Endothelial cell of umbilical vein (primary cell): ENCODE results near the gene CCT5. TPM values are rescaled to one million over a fixed set of nuclear protein-coding genes. Genes with fewer than 3 reads are reported as not detected.

Source experiments
- BruUV-seq: library from RNA; stranded (reverse); fragments of 400-500 nt; replicated peaks from 2 replicates; lab custom pipeline; 2021; lab: Mats Ljungman, UMichigan
- CTCF ChIA-PET: fragments of 300-600, 350-600 bp; sonication (Branson Sonifier 250); formaldehyde crosslinking; loops from one replicate; lab custom pipeline; 2021; ENCODE audit warnings: antibody characterized with exemption, inconsistent platforms; lab: Charles Lee
- POLR2A ChIA-PET: fragments of 300-600, 350-600 bp; sonication (Branson Sonifier 250); formaldehyde crosslinking; loops from one replicate; lab custom pipeline; 2021; ENCODE audit warnings: antibody characterized with exemption, inconsistent platforms; lab: Charles Lee
- DNase-seq: peaks from one replicate; pipeline ENCODE4 v3.0.0-alpha.2; 2011; ENCODE audit warnings: low read depth, low spot score
- FAIRE-seq: peaks from 2 replicates; lab custom pipeline; 2011; peaks lifted over from hg19 to GRCh38; lab: Jason Lieb, UNC
- H2AFZ ChIP-seq: 2 replicates; pipeline ENCODE4 v1.6.0; 2012; ENCODE audit warnings: low read depth, low read length, control low read depth, inconsistent platforms
- H3K27ac ChIP-seq: 2 replicates; pipeline ENCODE4 v1.5.1; 2011; ENCODE audit warnings: low read depth, mild to moderate bottlenecking, control low read depth, low read length, moderate library complexity; ENCODE audit not compliant: insufficient read depth
- H3K27me3 ChIP-seq, 2 experiments: 2 replicates each; pipeline versions ENCODE4 v1.6.0 to v1.6.1; 2011; ENCODE audit warnings: low read length in 2 of 2, mixed read lengths in 1 of 2; ENCODE audit not compliant: control insufficient read depth in 2 of 2, insufficient read depth in 2 of 2
- H3K36me3 ChIP-seq, 2 experiments: 2 replicates in 1 of 2; 3 replicates in 1 of 2; pipeline ENCODE4 v1.5.1; 2011; ENCODE audit warnings: low read length in 2 of 2, mild to moderate bottlenecking in 1 of 2, moderate library complexity in 1 of 2; ENCODE audit not compliant: control insufficient read depth in 2 of 2, insufficient read depth in 2 of 2; ENCODE audit errors: extremely low read depth in 1 of 2
- H3K4me1 ChIP-seq: 3 replicates; pipeline ENCODE4 v1.5.1; 2011; ENCODE audit warnings: mild to moderate bottlenecking, low read length; ENCODE audit not compliant: control insufficient read depth, insufficient read depth; ENCODE audit errors: extremely low read depth
- H3K4me2 ChIP-seq: 2 replicates; pipeline ENCODE4 v1.6.1; 2011; ENCODE audit warnings: low read length, control low read depth, mixed read lengths; ENCODE audit not compliant: insufficient read depth
- H3K4me3 ChIP-seq, 3 experiments: fragments of 200-600 bp in 1 of 3; sonication (generic), shearing (Covaris generic) in 1 of 3; replicated peaks in 1 of 3; 2 replicates each; pipeline ENCODE4 v1.5.1; 2011 to 2016; ENCODE audit warnings: control low read depth in 3 of 3, low read length in 3 of 3, mild to moderate bottlenecking in 2 of 3, inconsistent platforms in 1 of 3, low read depth in 1 of 3, moderate library complexity in 1 of 3; ENCODE audit not compliant: insufficient read depth in 1 of 3
- H3K79me2 ChIP-seq: 2 replicates; pipeline ENCODE4 v1.6.0; 2012; ENCODE audit warnings: low read length, inconsistent platforms; ENCODE audit not compliant: control insufficient read depth, insufficient read depth
- H3K9ac ChIP-seq: replicated peaks from 2 replicates; pipeline ENCODE3; 2011; ENCODE audit warnings: low read length, control low read depth; ENCODE audit not compliant: insufficient read depth; ENCODE audit errors: extremely low read depth
- H3K9me1 ChIP-seq: replicated peaks from 3 replicates; pipeline ENCODE4 v1.6.0; 2011; ENCODE audit warnings: mild to moderate bottlenecking, low read length; ENCODE audit not compliant: control insufficient read depth, insufficient read depth; ENCODE audit errors: extremely low read depth
- H3K9me3 ChIP-seq: replicated peaks from 2 replicates; pipeline ENCODE4 v1.5.1; 2012; ENCODE audit warnings: low read length, inconsistent platforms; ENCODE audit not compliant: control insufficient read depth, insufficient read depth
- H4K20me1 ChIP-seq: replicated peaks from 2 replicates; pipeline ENCODE3; 2011; ENCODE audit warnings: mild to moderate bottlenecking, low read length; ENCODE audit not compliant: control insufficient read depth, insufficient read depth; ENCODE audit errors: extremely low read depth
- EZH2 ChIP-seq: IDR thresholded peaks from 2 replicates; pipeline ENCODE4 v1.6.1; 2012; ENCODE audit warnings: borderline replicate concordance, low read depth, mild to moderate bottlenecking, moderate library complexity, low read length, inconsistent platforms; ENCODE audit not compliant: severe bottlenecking
- FOS ChIP-seq: IDR thresholded peaks from 2 replicates; pipeline ENCODE4 v1.6.1; 2011; ENCODE audit warnings: mild to moderate bottlenecking, low read length, moderate library complexity, borderline replicate concordance; ENCODE audit not compliant: insufficient read depth
- GATA2 ChIP-seq: IDR thresholded peaks from 2 replicates; pipeline ENCODE4 v1.7.0; 2011; ENCODE audit warnings: low read depth, mild to moderate bottlenecking, moderate library complexity, mixed read lengths, low read length; ENCODE audit not compliant: insufficient read length, insufficient read depth
- JUN ChIP-seq: IDR thresholded peaks from 2 replicates; pipeline ENCODE4 v1.6.1; 2011; ENCODE audit warnings: borderline replicate concordance, low read depth; ENCODE audit not compliant: insufficient read length, insufficient read depth
- MYC ChIP-seq: IDR thresholded peaks from one replicate; pipeline ENCODE4 v1.6.1; 2011; ENCODE audit warnings: mild to moderate bottlenecking, low read depth, low read length
- POLR2A ChIP-seq: IDR thresholded peaks from 2 replicates; pipeline ENCODE4 v1.6.1; 2012; ENCODE audit warnings: low read depth, mild to moderate bottlenecking, control low read depth, low read length
- POLR2AphosphoS5 ChIP-seq: IDR thresholded peaks from 2 replicates; pipeline ENCODE4 v1.6.1; 2012; ENCODE audit warnings: low read depth, mild to moderate bottlenecking, control low read depth, low read length, moderate library complexity; ENCODE audit not compliant: insufficient read depth
- dilution Hi-C: fragments of 300-500 bp; cut with MboI; formaldehyde crosslinking; loops from one replicate; pipeline ENCODE4 v1.15.0; 2019; ENCODE audit warnings: low sequenced_read_pairs; ENCODE audit not compliant: extremely low pct_ligation_motif_present
- intact Hi-C: fragments of 100-400 bp; cut with micrococcal nuclease; formaldehyde crosslinking; loops from one replicate; pipeline ENCODE4 v1.10.0; 2022
- polyA plus RNA-seq, 4 experiments: library from polyadenylated mRNA; depleted of rRNA in 3 of 4; stranded (reverse) in 3 of 4; unstranded in 1 of 4; fragments of >200 nt; gene quantifications; 2 replicates each; pipeline versions ENCODE4 v1.2.1 to v1.2.3, GENCODE V29; 2011 to 2012; ENCODE audit warnings: missing spikeins in 1 of 4
- total RNA-seq: library from RNA; stranded (reverse); gene quantifications from 2 replicates; pipeline ENCODE4 v1.2.3, GENCODE V29; 2021
- TF ChIP-seq, protein P1 (sequence below), 2 donors: IDR thresholded peaks; 1 replicate in 1 of 2; 2 replicates in 1 of 2; pipeline ENCODE4 v1.5.1; 2011; ENCODE audit warnings: low read length in 2 of 2, mild to moderate bottlenecking in 2 of 2, moderate library complexity in 2 of 2, control low read depth in 1 of 2, inconsistent platforms in 1 of 2, low read depth in 1 of 2; ENCODE audit not compliant: insufficient read depth in 1 of 2; ENCODE audit errors: extremely low read depth in 1 of 2
- TF ChIP-seq, protein P2 (sequence below): IDR thresholded peaks from 2 replicates; pipeline ENCODE4 v1.6.1; 2011; ENCODE audit not compliant: insufficient read depth, insufficient read length

The CCT5 gene
- total and polyA plus RNA-seq, 2 donors (not counting 3 experiments of a cell fraction or from before 2014, with no cell fraction given): 323 to 386 TPM

DNA sequence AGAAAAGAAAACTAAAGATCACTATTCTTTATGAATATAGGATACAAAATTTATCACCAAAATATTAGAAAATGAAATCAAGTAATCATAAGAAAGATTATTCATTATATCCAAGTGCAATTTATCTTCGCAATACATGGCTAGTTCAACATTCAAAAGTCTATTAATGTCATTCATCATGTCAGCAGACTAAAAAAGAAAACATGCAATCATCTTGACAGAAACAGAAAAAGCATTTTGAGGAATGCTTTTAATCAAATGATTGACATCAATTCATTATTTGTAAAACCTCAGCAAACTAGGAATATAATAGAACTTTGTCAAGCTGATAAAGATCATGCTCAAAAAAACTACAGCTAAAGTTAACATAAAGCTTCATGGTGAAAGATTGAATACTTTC, 41.1 kb upstream of the CCT5 start:
- CTCF ChIA-PET: no interaction called here
- dilution Hi-C loops: no loop called here
- Histone ChIP-seq H3K27ac (no peak overlapping the region), H3K9me3 (no peaks in the 10 kb centered on the region), H3K36me3 (no peaks in the 10 kb centered on the region), H4K20me1 (no peaks in the 10 kb centered on the region), H3K9ac (no peak overlapping the region), H3K4me1 (no peaks in the 10 kb centered on the region), H3K4me3 (no peak overlapping the region), H3K9me1 (no peaks in the 10 kb centered on the region), H2AFZ (no peak overlapping the region), H3K27me3 (no peaks in the 10 kb centered on the region), H3K79me2 (no peaks in the 10 kb centered on the region), H3K4me2 (no peak overlapping the region)
- intact Hi-C loops: no loop called here
- FAIRE-seq (no peak), DNase-seq (no peak)
- POLR2A ChIA-PET: no interaction called here
- TF ChIP-seq FOS: no peak
- TF ChIP-seq POLR2AphosphoS5: no peak
- TF ChIP-seq, protein P1, sequence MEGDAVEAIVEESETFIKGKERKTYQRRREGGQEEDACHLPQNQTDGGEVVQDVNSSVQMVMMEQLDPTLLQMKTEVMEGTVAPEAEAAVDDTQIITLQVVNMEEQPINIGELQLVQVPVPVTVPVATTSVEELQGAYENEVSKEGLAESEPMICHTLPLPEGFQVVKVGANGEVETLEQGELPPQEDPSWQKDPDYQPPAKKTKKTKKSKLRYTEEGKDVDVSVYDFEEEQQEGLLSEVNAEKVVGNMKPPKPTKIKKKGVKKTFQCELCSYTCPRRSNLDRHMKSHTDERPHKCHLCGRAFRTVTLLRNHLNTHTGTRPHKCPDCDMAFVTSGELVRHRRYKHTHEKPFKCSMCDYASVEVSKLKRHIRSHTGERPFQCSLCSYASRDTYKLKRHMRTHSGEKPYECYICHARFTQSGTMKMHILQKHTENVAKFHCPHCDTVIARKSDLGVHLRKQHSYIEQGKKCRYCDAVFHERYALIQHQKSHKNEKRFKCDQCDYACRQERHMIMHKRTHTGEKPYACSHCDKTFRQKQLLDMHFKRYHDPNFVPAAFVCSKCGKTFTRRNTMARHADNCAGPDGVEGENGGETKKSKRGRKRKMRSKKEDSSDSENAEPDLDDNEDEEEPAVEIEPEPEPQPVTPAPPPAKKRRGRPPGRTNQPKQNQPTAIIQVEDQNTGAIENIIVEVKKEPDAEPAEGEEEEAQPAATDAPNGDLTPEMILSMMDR (IDR thresholded peaks at IDR 0.05; ENCODE audit: extremely low read depth in 1 of 2, insufficient read depth in 1 of 2, low read depth in 1 of 2, low read length in 2 of 2): no peak
- TF ChIP-seq MYC: no peak
- no peak for TF ChIP-seq GATA2
- TF ChIP-seq JUN: no peak
- no peak for TF ChIP-seq EZH2
- TF ChIP-seq, protein P2, sequence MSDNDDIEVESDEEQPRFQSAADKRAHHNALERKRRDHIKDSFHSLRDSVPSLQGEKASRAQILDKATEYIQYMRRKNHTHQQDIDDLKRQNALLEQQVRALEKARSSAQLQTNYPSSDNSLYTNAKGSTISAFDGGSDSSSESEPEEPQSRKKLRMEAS: no peak
- TF ChIP-seq POLR2A: no peak
- no TSS peak for BruUV-seq
